Brain microvascular endothelial cell (primary cell): Measurements from ENCODE around the gene TAF6.

ENCODE experiments used
- DNase-seq: peaks from one replicate; pipeline ENCODE4 v3.0.0-alpha.2; 2020
- H3K27ac ChIP-seq: fragments of 250-450 bp; sonication (Bioruptor Pico); 2 replicates; pipeline ENCODE4 v1.5.1; 2020; ENCODE audit warnings: mild to moderate bottlenecking, moderate library complexity
- H3K27me3 ChIP-seq: fragments of 250-450 bp; sonication (Bioruptor Pico); replicated peaks from 2 replicates; pipeline ENCODE4 v1.5.1; 2020; ENCODE audit warnings: mild to moderate bottlenecking
- H3K36me3 ChIP-seq: fragments of 250-450 bp; sonication (Bioruptor Pico); replicated peaks from 2 replicates; pipeline ENCODE4 v1.5.1; 2020; ENCODE audit warnings: mild to moderate bottlenecking
- H3K4me3 ChIP-seq: 2 replicates; pipeline ENCODE4 v1.5.1; 2011; ENCODE audit warnings: low read depth, mild to moderate bottlenecking, control low read depth, low read length, moderate library complexity
- in situ Hi-C: cut with HindIII; loops from 2 replicates; pipeline ENCODE4 v1.10.0; 2017; ENCODE audit warnings: low sequenced_read_pairs, low pct_ligation_motif_present
- TF ChIP-seq, protein P1 (sequence below): IDR thresholded peaks from 2 replicates; pipeline ENCODE4 v1.5.1; 2011; ENCODE audit warnings: low read depth, mild to moderate bottlenecking, moderate library complexity, low read length, control low read depth, inconsistent platforms; ENCODE audit errors: missing control alignments

Gene TAF6

DNA sequence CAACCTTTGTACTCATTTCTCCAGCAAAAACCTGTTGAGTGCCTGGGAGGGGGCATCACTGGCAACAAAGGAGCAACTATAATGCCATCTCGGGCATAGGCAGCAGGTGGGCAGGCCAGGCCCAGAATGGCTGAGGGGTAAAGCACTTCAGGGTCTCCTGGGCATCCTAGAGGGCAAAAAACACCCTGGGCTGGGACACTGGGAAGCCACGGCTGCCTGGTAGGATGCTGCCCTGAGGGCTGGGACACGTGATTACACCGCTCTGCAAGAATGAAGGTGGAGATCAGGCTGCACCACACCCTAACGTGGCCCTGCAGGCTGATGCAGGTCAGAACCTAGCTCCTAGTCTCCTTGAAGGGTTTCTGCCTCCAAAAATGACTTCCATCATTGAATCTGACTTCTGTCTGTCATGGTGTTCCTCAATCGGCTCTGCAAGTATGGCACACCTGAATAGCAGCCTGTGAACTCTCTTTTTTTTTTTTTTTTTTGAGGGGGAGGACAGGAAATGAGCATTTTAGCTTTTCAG lies 43.9 kb upstream of the TAF6 start:
- no peak for DNase-seq
- Histone ChIP-seq H3K36me3 (no peaks in the 10 kb centered on the region), H3K4me3 (no peak overlapping the region), H3K27ac (no peak overlapping the region), H3K27me3 (peaks cover 4% of the 10 kb centered on the region)
- TF ChIP-seq, protein P1, sequence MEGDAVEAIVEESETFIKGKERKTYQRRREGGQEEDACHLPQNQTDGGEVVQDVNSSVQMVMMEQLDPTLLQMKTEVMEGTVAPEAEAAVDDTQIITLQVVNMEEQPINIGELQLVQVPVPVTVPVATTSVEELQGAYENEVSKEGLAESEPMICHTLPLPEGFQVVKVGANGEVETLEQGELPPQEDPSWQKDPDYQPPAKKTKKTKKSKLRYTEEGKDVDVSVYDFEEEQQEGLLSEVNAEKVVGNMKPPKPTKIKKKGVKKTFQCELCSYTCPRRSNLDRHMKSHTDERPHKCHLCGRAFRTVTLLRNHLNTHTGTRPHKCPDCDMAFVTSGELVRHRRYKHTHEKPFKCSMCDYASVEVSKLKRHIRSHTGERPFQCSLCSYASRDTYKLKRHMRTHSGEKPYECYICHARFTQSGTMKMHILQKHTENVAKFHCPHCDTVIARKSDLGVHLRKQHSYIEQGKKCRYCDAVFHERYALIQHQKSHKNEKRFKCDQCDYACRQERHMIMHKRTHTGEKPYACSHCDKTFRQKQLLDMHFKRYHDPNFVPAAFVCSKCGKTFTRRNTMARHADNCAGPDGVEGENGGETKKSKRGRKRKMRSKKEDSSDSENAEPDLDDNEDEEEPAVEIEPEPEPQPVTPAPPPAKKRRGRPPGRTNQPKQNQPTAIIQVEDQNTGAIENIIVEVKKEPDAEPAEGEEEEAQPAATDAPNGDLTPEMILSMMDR = no peak
- in situ Hi-C loops = no loop called here

DNA sequence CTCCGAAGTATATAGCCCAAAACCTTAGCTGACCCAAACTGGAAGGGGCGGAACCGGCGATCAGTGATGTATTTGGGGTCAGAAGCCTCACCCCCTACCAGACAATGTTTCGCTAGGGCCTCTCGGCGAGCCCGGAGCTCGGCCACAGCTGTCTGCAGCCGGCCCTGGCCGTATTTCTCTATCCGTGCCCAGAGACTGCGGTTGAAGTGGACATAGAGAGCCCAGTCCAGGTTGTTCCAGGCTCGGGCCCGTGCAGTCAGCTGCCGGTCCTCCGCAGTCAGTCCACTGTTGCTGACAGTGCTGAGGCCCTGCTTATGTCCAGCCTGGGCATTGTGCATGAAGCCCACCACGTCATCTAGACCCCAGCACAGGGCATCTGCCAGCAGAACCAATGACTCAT lies 40.9 kb upstream of the TAF6 start:
- in situ Hi-C loops = no loop called here
- Histone ChIP-seq H3K27me3 (no peaks in the 10 kb centered on the region), H3K36me3 (peaks cover 23% of the 10 kb centered on the region), H3K27ac (no peak overlapping the region), H3K4me3 (no peak overlapping the region)
- TF ChIP-seq, protein P1 = no peak
- no peak for DNase-seq

DNA sequence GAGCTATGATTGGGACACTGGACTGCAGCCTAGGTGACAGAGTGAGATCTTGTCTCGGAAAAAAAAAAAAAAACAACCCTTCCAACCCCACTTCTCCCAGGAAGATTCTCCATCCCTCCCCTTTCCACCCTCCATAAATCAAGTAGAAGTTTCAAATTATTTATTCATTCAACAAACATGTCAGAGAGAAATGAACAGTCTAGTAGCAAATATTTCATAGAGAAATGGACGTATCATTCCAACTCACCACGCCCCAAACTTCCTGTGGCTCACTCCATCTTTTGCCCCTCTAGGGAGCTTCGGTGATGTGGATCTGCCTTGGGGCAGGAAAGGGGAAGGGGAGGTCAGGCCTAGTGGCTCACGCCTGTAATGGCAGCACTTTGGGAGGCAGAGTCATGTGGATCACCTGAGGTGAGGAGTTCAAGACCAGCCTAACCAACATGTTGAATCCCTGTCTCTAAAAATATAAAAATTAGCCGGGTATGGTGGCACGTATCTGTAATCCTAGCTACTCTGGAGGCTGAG lies 40.0 kb upstream of the TAF6 start:
- DNase-seq = no peak
- H3K36me3 ChIP-seq = peaks cover 29% of the 10 kb centered on the region

DNA sequence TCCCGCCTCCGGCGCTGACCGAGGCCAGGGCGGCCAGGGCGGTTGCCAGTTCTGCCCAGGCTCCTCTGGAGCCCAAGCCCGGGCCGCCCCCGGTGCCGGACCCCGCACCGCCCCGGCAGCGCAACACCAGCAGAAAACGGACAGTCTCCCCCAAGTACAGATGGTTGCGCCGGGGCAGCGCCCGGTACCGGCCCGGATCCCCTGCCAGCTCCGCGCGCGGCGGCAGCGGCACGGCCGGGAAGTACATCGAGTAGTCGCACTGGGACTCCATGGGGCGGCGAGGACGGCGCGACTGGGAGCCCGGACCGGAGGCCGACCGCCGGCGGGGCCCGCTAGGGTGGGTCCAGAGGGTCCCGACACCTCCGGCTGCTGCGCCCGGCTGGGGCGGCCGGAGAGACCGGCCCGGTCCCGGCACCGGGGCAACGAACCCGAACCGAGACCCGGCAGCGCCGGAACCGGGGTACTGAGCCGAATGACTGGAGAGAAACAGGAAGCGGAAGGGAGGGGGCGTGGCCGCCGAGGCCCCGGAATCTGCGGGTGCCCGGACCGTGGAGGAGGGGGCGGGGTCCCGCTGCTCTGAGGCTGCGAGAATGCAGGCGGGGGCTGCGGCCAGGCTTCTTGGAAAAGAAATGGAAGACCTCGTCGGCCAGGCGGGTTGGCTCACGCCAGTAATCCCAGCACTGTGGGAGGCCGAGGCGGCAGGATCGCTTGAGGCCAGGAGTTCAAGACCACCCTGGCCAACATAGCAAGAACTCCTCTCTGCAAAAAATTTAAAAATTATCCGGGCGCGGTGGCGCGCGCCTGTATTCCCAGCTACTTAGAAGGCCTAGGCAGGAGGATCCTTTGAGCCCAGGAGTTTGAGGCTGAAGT lies 39.3 kb upstream of the TAF6 start, which contains the start of gene TRAPPC14:
Gene TRAPPC14 (minus strand): TSS at position 495 of the 870 bp plus-strand sequence. CDS start 224 bp downstream, at position 271.
- H3K27ac ChIP-seq = peak within 1 kb of the TSS; percentile 39
- TF ChIP-seq, protein P1 = no peak
- in situ Hi-C loops = no loop called here
- DNase-seq = peak; percentile 81
- peak within 1 kb of the TSS; percentile 64 for H3K4me3 ChIP-seq
- H3K27me3 ChIP-seq = no peaks in the 10 kb centered on the region
- H3K36me3 ChIP-seq = peaks cover 35% of the 10 kb centered on the region

More for the DNA sequence above, 40.0 kb upstream of the TAF6 start:
- Histone ChIP-seq H3K4me3 (peak overlapping the region; percentile 64), H3K27ac (no peak overlapping the region), H3K27me3 (no peaks in the 10 kb centered on the region)
- in situ Hi-C loops = no loop called here
- TF ChIP-seq, protein P1 = peak; percentile 1

DNA sequence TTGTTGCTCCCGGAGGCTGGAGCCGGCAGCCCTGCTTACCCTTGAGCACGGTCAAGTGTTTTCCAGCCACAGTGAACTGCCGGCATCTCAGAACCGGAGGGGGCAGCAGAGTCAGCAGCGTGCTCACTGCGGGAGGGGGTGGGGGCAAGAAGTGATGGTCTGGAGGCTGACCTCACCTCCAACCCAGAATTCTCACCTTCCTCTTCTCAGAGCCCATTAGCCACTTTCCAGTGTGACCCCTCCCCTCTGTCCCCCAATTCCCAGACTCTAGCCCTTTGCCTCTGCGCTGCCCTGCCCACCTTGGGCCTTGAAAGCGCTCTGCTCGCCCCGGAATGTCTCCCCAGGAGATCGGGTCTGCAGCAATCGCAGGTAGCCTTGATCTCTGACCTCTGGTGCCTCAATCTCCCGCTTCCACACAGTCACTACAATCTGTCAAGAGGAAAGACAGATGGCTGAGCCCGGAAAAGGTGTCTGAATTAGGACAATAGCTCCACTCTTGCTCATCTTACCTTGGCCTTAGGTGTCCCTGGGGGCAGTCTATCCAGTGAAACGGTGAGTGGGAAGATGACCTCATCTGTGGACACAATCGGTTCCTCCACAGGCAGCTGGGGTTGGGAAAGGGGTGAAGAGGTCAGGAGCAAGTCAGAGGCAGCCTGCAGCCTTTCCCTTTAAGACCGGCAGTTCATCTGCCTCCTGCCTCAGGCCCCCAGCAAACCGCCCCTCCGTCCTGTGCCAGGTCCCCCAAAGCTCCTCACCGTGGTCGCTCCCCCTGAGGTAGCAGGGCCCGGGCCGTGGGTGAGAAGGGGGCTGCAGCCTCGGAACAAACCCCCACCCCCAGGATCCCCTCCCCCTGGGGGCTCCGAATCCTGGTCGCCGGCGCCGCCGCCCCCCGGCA lies 38.4 kb upstream of the TAF6 start:
- in situ Hi-C loops = no loop called here
- Histone ChIP-seq H3K27ac (peak overlapping the region; percentile 39), H3K27me3 (no peaks in the 10 kb centered on the region), H3K36me3 (peaks cover 39% of the 10 kb centered on the region), H3K4me3 (peak overlapping the region; percentile 64)
- DNase-seq = no peak
- TF ChIP-seq, protein P1 = peak; percentile 59
